ENCODE results near the gene NRL. TPM values are rescaled to one million over a fixed set of nuclear protein-coding genes. Genes with fewer than 3 reads are reported as not detected.

The NRL gene
- total RNA-seq, 2 experiments from 2014 or later, result 4.6 to 7.5 TPM

DNA sequence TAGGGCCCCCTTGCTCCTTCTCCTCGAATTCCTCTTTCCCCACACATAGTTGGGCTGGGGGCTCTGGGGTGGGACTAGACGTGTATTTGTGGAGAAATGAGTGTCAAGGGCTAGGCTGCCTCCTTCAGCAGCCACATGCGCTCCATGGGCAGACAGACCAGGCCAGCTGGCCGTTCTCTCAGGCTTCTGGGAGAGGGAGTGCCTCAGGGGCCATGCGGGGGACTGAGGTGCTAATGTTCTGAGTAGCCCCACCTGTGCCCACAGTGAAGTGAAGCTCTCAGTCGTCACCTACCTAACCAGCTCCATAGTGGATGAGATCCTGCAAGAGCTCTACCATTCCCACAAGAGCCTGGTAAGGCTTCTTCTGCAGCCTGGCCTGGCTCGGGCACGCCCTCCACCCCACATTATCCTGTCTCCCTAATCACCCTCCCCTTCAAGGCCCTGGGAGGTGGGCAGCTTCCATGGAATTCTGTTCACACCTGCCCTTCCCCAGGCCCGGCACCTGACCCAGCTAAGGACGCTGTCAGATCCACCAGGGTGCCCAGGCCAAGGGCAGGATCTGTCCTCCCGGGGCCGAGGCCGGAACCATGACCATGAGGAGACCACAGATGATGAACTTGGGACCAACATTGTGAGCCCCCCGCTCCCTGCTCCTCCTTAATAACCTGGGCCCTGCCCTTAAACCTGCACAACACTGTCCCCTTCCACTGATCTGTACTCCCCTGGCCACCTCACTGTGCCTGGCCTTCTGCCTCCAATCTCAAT, 52.4 kb downstream of the NRL start:
- no TSS peak for BruUV-seq (replicated peaks)
- no peak overlapping the region for H3K27ac ChIP-seq (ENCODE audit: low read depth, low read length, poor library complexity, severe bottlenecking)
- no peaks in the 10 kb centered on the region for H3K36me3 ChIP-seq (ENCODE audit: insufficient read depth, low read length)
- no peaks in the 10 kb centered on the region for H3K9me2 ChIP-seq (ENCODE audit: insufficient read depth, low read length)
- no peak overlapping the region for H3K4me3 ChIP-seq (ENCODE audit: low read depth, low read length, poor library complexity, severe bottlenecking)
- ChIA-PET CTCF (ENCODE audit: unreplicated experiment) (no interaction called here), POLR2A (interaction anchor here (0.6 to 0.9 kb wide), 3 partner anchors 18 to 1097 kb away, joined by 3 to 7 read pairs (median 3); no protein-coding TSS in a partner anchor)
- no peak for DNase-seq (ENCODE audit: low spot score)
- intact Hi-C loops (cut with micrococcal nuclease; ENCODE audit: unreplicated experiment), result no loop called here
- H3K79me2 ChIP-seq (ENCODE audit: insufficient read depth, low read depth, low read length), result no peaks in the 10 kb centered on the region
- H3K9me3 ChIP-seq (ENCODE audit: low read length), result no peaks in the 10 kb centered on the region
- H4K20me1 ChIP-seq (ENCODE audit: insufficient read depth, low read length), result no peaks in the 10 kb centered on the region
- H3K4me2 ChIP-seq (ENCODE audit: low read length), result no peak overlapping the region
- H2AFZ ChIP-seq (ENCODE audit: low read length), result no peak overlapping the region
- no peaks in the 10 kb centered on the region for H3K4me1 ChIP-seq (ENCODE audit: insufficient read depth, low read length, poor library complexity, severe bottlenecking)
- TF ChIP-seq EZH2phosphoT487 (IDR thresholded peaks at IDR 0.05; ENCODE audit: borderline replicate concordance, low read depth, low read length), result no peak
- TF ChIP-seq, protein P1, sequence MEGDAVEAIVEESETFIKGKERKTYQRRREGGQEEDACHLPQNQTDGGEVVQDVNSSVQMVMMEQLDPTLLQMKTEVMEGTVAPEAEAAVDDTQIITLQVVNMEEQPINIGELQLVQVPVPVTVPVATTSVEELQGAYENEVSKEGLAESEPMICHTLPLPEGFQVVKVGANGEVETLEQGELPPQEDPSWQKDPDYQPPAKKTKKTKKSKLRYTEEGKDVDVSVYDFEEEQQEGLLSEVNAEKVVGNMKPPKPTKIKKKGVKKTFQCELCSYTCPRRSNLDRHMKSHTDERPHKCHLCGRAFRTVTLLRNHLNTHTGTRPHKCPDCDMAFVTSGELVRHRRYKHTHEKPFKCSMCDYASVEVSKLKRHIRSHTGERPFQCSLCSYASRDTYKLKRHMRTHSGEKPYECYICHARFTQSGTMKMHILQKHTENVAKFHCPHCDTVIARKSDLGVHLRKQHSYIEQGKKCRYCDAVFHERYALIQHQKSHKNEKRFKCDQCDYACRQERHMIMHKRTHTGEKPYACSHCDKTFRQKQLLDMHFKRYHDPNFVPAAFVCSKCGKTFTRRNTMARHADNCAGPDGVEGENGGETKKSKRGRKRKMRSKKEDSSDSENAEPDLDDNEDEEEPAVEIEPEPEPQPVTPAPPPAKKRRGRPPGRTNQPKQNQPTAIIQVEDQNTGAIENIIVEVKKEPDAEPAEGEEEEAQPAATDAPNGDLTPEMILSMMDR (conservative IDR thresholded peaks at IDR 0.05; ENCODE audit: low read length), result no peak

DNA sequence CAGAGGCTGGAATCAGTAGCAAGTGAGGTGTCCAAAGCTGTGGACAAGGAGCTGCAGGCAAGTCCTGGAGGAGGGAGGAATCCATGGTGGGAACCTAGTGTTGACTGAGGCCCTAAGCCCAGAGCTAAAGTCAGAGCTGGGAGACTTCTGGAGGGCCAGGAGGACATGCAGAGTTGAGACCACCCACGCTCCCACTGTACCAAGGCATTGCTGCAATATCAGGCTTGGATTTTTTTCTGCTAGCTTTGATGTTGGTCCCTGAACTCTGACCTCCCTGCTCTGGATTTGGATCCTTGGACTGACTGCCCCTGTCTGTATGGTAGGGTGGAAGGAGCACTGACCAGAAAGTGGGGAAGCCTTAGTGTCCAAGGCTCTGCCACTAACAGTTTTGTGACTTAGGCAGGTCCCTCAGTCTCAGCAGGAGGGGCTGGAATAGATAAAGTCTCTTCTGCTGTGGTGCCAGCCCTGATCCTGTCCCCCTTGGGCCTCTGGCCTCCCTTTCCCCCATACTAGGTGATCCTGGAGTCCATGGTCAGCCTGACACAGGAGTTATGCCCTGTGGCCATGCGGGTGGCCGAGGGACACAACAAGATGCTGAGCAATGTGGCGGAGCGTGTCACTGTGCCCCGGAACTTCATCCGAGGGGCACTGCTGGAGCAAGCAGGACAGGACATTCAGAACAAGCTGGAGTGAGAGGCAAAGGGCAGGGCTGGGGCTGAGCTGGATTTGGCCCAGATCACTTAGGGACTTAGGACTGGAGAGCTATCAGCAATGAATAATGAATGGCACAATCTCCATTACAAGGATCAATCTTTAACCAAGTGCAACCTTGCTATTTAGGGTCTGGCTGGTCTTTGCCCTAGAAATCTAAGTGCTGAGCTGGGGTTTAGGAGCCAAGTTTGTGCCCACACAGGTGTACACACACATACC, 53.5 kb downstream of the NRL start:
- H3K4me2 ChIP-seq (ENCODE audit: low read length), result no peak overlapping the region
- H3K36me3 ChIP-seq (ENCODE audit: insufficient read depth, low read length), result no peaks in the 10 kb centered on the region
- no peaks in the 10 kb centered on the region for H3K9me2 ChIP-seq (ENCODE audit: insufficient read depth, low read length)
- POLR2A ChIA-PET, result interaction anchor here (0.5 to 0.9 kb wide), 2 partner anchors 20 to 36 kb away, joined by 3 to 4 read pairs; no protein-coding TSS in a partner anchor
- CTCF ChIA-PET (ENCODE audit: unreplicated experiment), result interaction anchor here (0.9 kb wide), 1 partner anchor 8 kb away, joined by 3 read pairs; no protein-coding TSS in a partner anchor
- H2AFZ ChIP-seq (ENCODE audit: low read length), result no peak overlapping the region
- no peaks in the 10 kb centered on the region for H4K20me1 ChIP-seq (ENCODE audit: insufficient read depth, low read length)
- no peak overlapping the region for H3K4me3 ChIP-seq (ENCODE audit: low read depth, low read length, poor library complexity, severe bottlenecking)
- H3K4me1 ChIP-seq (ENCODE audit: insufficient read depth, low read length, poor library complexity, severe bottlenecking), result no peaks in the 10 kb centered on the region
- no peak for DNase-seq (ENCODE audit: low spot score)
- H3K27ac ChIP-seq (ENCODE audit: low read depth, low read length, poor library complexity, severe bottlenecking), result no peak overlapping the region
- TF ChIP-seq EZH2phosphoT487 (IDR thresholded peaks at IDR 0.05; ENCODE audit: borderline replicate concordance, low read depth, low read length), result no peak
- TF ChIP-seq, protein P1 (conservative IDR thresholded peaks at IDR 0.05; ENCODE audit: low read length), result no peak
- no peaks in the 10 kb centered on the region for H3K9me3 ChIP-seq (ENCODE audit: low read length)
- intact Hi-C loops (cut with micrococcal nuclease; ENCODE audit: unreplicated experiment), result no loop called here
- H3K79me2 ChIP-seq (ENCODE audit: insufficient read depth, low read depth, low read length), result no peaks in the 10 kb centered on the region
- BruUV-seq (replicated peaks), result no TSS peak
